Neutrophil (primary cell): Measurements from ENCODE around the gene MEGF6.

ENCODE experiments used
- H3K27ac ChIP-seq: fragments of 200-600 bp; sonication (generic); 2 replicates; pipeline ENCODE4 v1.5.1; 2016; ENCODE audit warnings: mild to moderate bottlenecking, moderate library complexity
- H3K27me3 ChIP-seq: fragments of 200-600 bp; sonication (generic); 2 replicates; pipeline ENCODE4 v1.6.0; 2016; ENCODE audit warnings: mild to moderate bottlenecking
- H3K36me3 ChIP-seq: fragments of 200-600 bp; sonication (generic); 2 replicates; pipeline ENCODE4 v1.5.1; 2017
- H3K4me1 ChIP-seq, 2 experiments: fragments of 200-600 bp in 1 of 2; sonication (generic) in 1 of 2; 1 replicate in 1 of 2; 2 replicates in 1 of 2; pipeline versions ENCODE4 v1.5.1 to v1.6.1; 2013 to 2016; ENCODE audit warnings: low read depth in 1 of 2, low read length in 1 of 2, mild to moderate bottlenecking in 1 of 2, moderate library complexity in 1 of 2; ENCODE audit not compliant: control insufficient read depth in 1 of 2, insufficient read depth in 1 of 2
- H3K4me3 ChIP-seq, 2 experiments: fragments of 200-600 bp in 1 of 2; sonication (generic) in 1 of 2; 1 replicate in 1 of 2; 2 replicates in 1 of 2; pipeline ENCODE4 v1.5.1; 2013 to 2016; ENCODE audit warnings: low read depth in 1 of 2, low read length in 1 of 2, mild to moderate bottlenecking in 1 of 2, moderate library complexity in 1 of 2
- H3K9me3 ChIP-seq: fragments of 200-600 bp; sonication (generic); 2 replicates; pipeline ENCODE4 v1.5.1; 2016
- TF ChIP-seq, protein P1 (sequence below): fragments of 200-600 bp; sonication (generic); IDR thresholded peaks from 2 replicates; pipeline ENCODE4 v1.5.1; 2016; ENCODE audit warnings: antibody characterized with exemption

The MEGF6 gene

GRCh38 chr1:3638676-3639075 lies 27.4 kb upstream of the MEGF6 start:
- Histone ChIP-seq H3K4me3 (no peak overlapping the region), H3K4me1 (no peaks in the 10 kb centered on the region), H3K27me3 (no peaks in the 10 kb centered on the region), H3K36me3 (peaks cover 96% of the 10 kb centered on the region), H3K9me3 (no peaks in the 10 kb centered on the region), H3K27ac (no peak overlapping the region)
- TF ChIP-seq, protein P1, sequence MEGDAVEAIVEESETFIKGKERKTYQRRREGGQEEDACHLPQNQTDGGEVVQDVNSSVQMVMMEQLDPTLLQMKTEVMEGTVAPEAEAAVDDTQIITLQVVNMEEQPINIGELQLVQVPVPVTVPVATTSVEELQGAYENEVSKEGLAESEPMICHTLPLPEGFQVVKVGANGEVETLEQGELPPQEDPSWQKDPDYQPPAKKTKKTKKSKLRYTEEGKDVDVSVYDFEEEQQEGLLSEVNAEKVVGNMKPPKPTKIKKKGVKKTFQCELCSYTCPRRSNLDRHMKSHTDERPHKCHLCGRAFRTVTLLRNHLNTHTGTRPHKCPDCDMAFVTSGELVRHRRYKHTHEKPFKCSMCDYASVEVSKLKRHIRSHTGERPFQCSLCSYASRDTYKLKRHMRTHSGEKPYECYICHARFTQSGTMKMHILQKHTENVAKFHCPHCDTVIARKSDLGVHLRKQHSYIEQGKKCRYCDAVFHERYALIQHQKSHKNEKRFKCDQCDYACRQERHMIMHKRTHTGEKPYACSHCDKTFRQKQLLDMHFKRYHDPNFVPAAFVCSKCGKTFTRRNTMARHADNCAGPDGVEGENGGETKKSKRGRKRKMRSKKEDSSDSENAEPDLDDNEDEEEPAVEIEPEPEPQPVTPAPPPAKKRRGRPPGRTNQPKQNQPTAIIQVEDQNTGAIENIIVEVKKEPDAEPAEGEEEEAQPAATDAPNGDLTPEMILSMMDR, result no peak

- Histone ChIP-seq H3K27ac (no peak overlapping the region), H3K4me1 (no peaks in the 10 kb centered on the region), H3K4me3 (no peak overlapping the region), H3K27me3 (no peaks in the 10 kb centered on the region), H3K36me3 (peaks cover 99% of the 10 kb centered on the region), H3K9me3 (no peaks in the 10 kb centered on the region)
- TF ChIP-seq, protein P1, result no peak
Observed at GRCh38 chr1:3638027-3638426, 26.7 kb upstream of the MEGF6 start.

DNA sequence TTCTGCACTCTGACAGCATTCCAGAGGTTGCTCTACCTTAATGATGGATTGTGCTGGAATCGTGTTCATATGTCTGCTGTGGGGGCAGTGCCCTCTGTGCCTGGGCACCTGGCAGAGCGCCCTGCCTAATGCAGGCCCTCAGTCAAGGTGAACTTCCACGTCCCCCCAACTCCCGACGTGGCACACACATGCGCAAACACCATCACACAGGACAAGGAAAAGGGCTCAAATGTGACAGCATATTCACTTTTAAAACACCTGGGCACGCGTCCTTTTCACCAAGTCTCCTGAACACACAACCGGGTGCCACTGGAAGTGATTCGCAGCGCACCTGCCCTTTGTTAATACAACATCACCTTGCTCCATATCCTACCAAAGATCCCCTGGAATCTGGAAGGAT lies 25.2 kb upstream of the MEGF6 start:
- TF ChIP-seq, protein P1, result no peak
- no peak overlapping the region for H3K4me3 ChIP-seq
- no peaks in the 10 kb centered on the region for H3K9me3 ChIP-seq
- H3K4me1 ChIP-seq, result no peaks in the 10 kb centered on the region
- no peak overlapping the region for H3K27ac ChIP-seq
- no peaks in the 10 kb centered on the region for H3K27me3 ChIP-seq
- H3K36me3 ChIP-seq, result peaks cover 100% of the 10 kb centered on the region

- Histone ChIP-seq H3K4me3 (no peak overlapping the region), H3K4me1 (no peaks in the 10 kb centered on the region), H3K9me3 (no peaks in the 10 kb centered on the region), H3K27me3 (no peaks in the 10 kb centered on the region), H3K27ac (no peak overlapping the region), H3K36me3 (peaks cover 100% of the 10 kb centered on the region)
- TF ChIP-seq, protein P1, result no peak
Observed at GRCh38 chr1:3636080-3636479, 24.8 kb upstream of the MEGF6 start.

- Histone ChIP-seq H3K36me3 (peaks cover 100% of the 10 kb centered on the region), H3K27ac (no peak overlapping the region), H3K9me3 (no peaks in the 10 kb centered on the region), H3K27me3 (no peaks in the 10 kb centered on the region), H3K4me3 (no peak overlapping the region), H3K4me1 (peaks cover 0 to 4% of the 10 kb centered on the region in 2 experiments)
- TF ChIP-seq, protein P1, result no peak
Observed at GRCh38 chr1:3634059-3634800, 22.9 kb upstream of the MEGF6 start.
